Hepatocyte (in vitro differentiated cells): ENCODE results near the gene ZNF266. TPM values are rescaled to one million over a fixed set of nuclear protein-coding genes. Genes with fewer than 3 reads are reported as not detected.

ENCODE experiments used
- DNase-seq: peaks from one replicate; pipeline ENCODE4 v3.0.0-alpha.2; 2016; ENCODE audit warnings: low spot score
- H2AFZ ChIP-seq: fragments of 200-600 bp; sonication (generic); 2 replicates; pipeline ENCODE4 v1.6.0; 2016; ENCODE audit warnings: antibody characterized with exemption, mild to moderate bottlenecking
- H3K27ac ChIP-seq: fragments of 200-600 bp; sonication (generic); 2 replicates; pipeline ENCODE4 v1.5.1; 2016; ENCODE audit warnings: mild to moderate bottlenecking
- H3K27me3 ChIP-seq: fragments of 200-600 bp; sonication (generic); 2 replicates; pipeline ENCODE4 v1.6.1; 2016
- H3K36me3 ChIP-seq: fragments of 200-600 bp; sonication (generic); replicated peaks from 2 replicates; pipeline ENCODE4 v1.5.1; 2016; ENCODE audit warnings: low read depth; ENCODE audit not compliant: insufficient read depth
- H3K4me1 ChIP-seq: fragments of 200-600 bp; sonication (generic); 2 replicates; pipeline ENCODE4 v1.5.1; 2016; ENCODE audit warnings: mild to moderate bottlenecking, moderate library complexity; ENCODE audit not compliant: insufficient read depth
- H3K4me2 ChIP-seq: fragments of 200-600 bp; sonication (generic); 2 replicates; pipeline ENCODE4 v1.6.0; 2016
- H3K4me3 ChIP-seq: fragments of 200-600 bp; sonication (generic); 2 replicates; pipeline ENCODE4 v1.5.1; 2016; ENCODE audit warnings: mild to moderate bottlenecking
- H3K79me2 ChIP-seq: fragments of 200-600 bp; sonication (generic); 2 replicates; pipeline ENCODE4 v1.6.0; 2017; ENCODE audit warnings: mild to moderate bottlenecking
- H3K9me2 ChIP-seq: fragments of 200-600 bp; sonication (generic); replicated peaks from 2 replicates; pipeline ENCODE4 v1.6.0; 2017; ENCODE audit warnings: mild to moderate bottlenecking; ENCODE audit not compliant: insufficient read depth
- H3K9me3 ChIP-seq: fragments of 200-600 bp; sonication (generic); 2 replicates; pipeline ENCODE4 v1.5.1; 2016; ENCODE audit warnings: low read depth, mild to moderate bottlenecking
- H4K20me1 ChIP-seq: fragments of 200-600 bp; sonication (generic); 2 replicates; pipeline ENCODE4 v1.6.0; 2016; ENCODE audit warnings: mild to moderate bottlenecking; ENCODE audit not compliant: insufficient read depth, poor library complexity, severe bottlenecking
- CTCF ChIP-seq: fragments of 200-600 bp; sonication (generic); IDR thresholded peaks from 2 replicates; pipeline ENCODE4 v1.5.1; 2016; ENCODE audit warnings: antibody characterized with exemption, mild to moderate bottlenecking; ENCODE audit not compliant: poor library complexity
- EZH2 ChIP-seq: fragments of 200-600 bp; sonication (generic); IDR thresholded peaks from 2 replicates; pipeline ENCODE4 v1.6.1; 2016; ENCODE audit warnings: antibody characterized with exemption, mild to moderate bottlenecking, borderline replicate concordance
- EZH2phosphoT487 ChIP-seq: fragments of 200-600 bp; sonication (generic); IDR thresholded peaks from one replicate; pipeline ENCODE4 v1.6.1; 2018; ENCODE audit warnings: antibody characterized with exemption, mild to moderate bottlenecking, low read depth, moderate library complexity; ENCODE audit not compliant: unreplicated experiment, severe bottlenecking
- WGBS: methylation state at CpG from one replicate; pipeline ENCODE4 v1.1.6; 2016; ENCODE audit warnings: low lambda C conversion rate; ENCODE audit errors: missing lambda C conversion rate; 5-methylcytosine and 5-hydroxymethylcytosine counted together
- polyA plus RNA-seq: library from polyadenylated mRNA; unstranded; fragments of >200 nt; fragmentation: Nextera tagmentation; extraction: Ambion mirVana; gene quantifications from 2 replicates; pipeline ENCODE4 v1.2.1, GENCODE V29; 2016
- total RNA-seq: library from RNA; depleted of rRNA; stranded (reverse); fragments of >200 nt; gene quantifications from 2 replicates; pipeline ENCODE4 v1.2.3, GENCODE V29; 2014

The ZNF266 gene
- total and polyA plus RNA-seq, 2 experiments from 2014 or later = 10.1 to 28.7 TPM

- no peak overlapping the region for H2AFZ ChIP-seq
- no peak for TF ChIP-seq CTCF
- TF ChIP-seq EZH2phosphoT487 = no peak
- no peak for TF ChIP-seq EZH2
- H4K20me1 ChIP-seq = no peaks in the 10 kb centered on the region
- H3K79me2 ChIP-seq = peaks cover 28% of the 10 kb centered on the region
- no peaks in the 10 kb centered on the region for H3K9me2 ChIP-seq
- no peak overlapping the region for H3K27ac ChIP-seq
- H3K4me2 ChIP-seq = no peak overlapping the region
- H3K4me3 ChIP-seq = no peak overlapping the region
- H3K27me3 ChIP-seq = no peaks in the 10 kb centered on the region
- H3K9me3 ChIP-seq = no peaks in the 10 kb centered on the region
- no peaks in the 10 kb centered on the region for H3K36me3 ChIP-seq
- 100% methylated on average over 1 of the region's 1 CpG for WGBS
- H3K4me1 ChIP-seq = peaks cover 7% of the 10 kb centered on the region
- no peak for DNase-seq
These were observed 4.9 kb downstream of the ZNF266 start for GRCh38 chr19:9430444-9430843.

GRCh38 chr19:9427941-9428340 lies 7.4 kb downstream of the ZNF266 start:
- 81% methylated on average over 6 of the region's 6 CpGs for WGBS
- H3K36me3 ChIP-seq = no peaks in the 10 kb centered on the region

GRCh38 chr19:9413240-9413954 lies 22.0 kb downstream of the ZNF266 start:
- H3K36me3 ChIP-seq = peaks cover 45% of the 10 kb centered on the region
- no peak overlapping the region for H3K27ac ChIP-seq
- H3K4me2 ChIP-seq = no peak overlapping the region
- H3K4me1 ChIP-seq = no peaks in the 10 kb centered on the region
- no peaks in the 10 kb centered on the region for H3K9me2 ChIP-seq
- H3K9me3 ChIP-seq = peaks cover 65% of the 10 kb centered on the region
- H3K27me3 ChIP-seq = no peaks in the 10 kb centered on the region
- no peaks in the 10 kb centered on the region for H4K20me1 ChIP-seq
- TF ChIP-seq CTCF = no peak
- H3K79me2 ChIP-seq = no peaks in the 10 kb centered on the region
- DNase-seq = no peak
- H3K4me3 ChIP-seq = no peak overlapping the region
- no peak overlapping the region for H2AFZ ChIP-seq
- 99% methylated on average over 14 of the region's 14 CpGs for WGBS

More at GRCh38 chr19:9427941-9428340, 7.4 kb downstream of the ZNF266 start:
- Histone ChIP-seq H3K9me3 (no peaks in the 10 kb centered on the region), H3K4me2 (no peak overlapping the region), H4K20me1 (no peaks in the 10 kb centered on the region), H3K27ac (no peak overlapping the region), H3K4me1 (no peaks in the 10 kb centered on the region), H3K9me2 (no peaks in the 10 kb centered on the region), H3K4me3 (no peak overlapping the region), H2AFZ (no peak overlapping the region), H3K79me2 (peaks cover 7% of the 10 kb centered on the region), H3K27me3 (no peaks in the 10 kb centered on the region)
- TF ChIP-seq EZH2phosphoT487 (no peak), EZH2 (no peak), CTCF (no peak)
- no peak for DNase-seq
